ENCODE data around the gene ZNF738. TPM values are rescaled to one million over a fixed set of nuclear protein-coding genes. Genes with fewer than 3 reads are reported as not detected.
A peak's percentile ranks its signal among the peaks of the same experiment; 100 is the strongest.
"Not testable (repeated sequence)": the region's sequence is repeated elsewhere in the genome, so short reads cannot be mapped to it uniquely, and the experiment has no call there.

ZNF738 gene
- total RNA-seq (6.7 TPM), polyA plus RNA-seq (1 to 10 TPM; 2.9 to 6.4 (median 4.2) TPM)

- Histone ChIP-seq H3K9me3 (ENCODE audit: control insufficient read depth in 2 of 2, low read length in 2 of 2) (peaks cover 6 to 12% of the 10 kb centered on the region in 2 experiments), H3K4me1 (ENCODE audit: control insufficient read depth, insufficient read depth, low read length, poor library complexity, severe bottlenecking) (peaks cover 11% of the 10 kb centered on the region), H3K4me3 (ENCODE audit: low read depth, low read length) (peak within 1 kb of the TSS; percentile 80), H3K36me3 (ENCODE audit: control insufficient read depth, insufficient read depth, low read length) (peaks cover 18% of the 10 kb centered on the region), H3K27ac (ENCODE audit: insufficient read depth, low read length, poor library complexity, severe bottlenecking) (peak within 1 kb of the TSS; percentile 76), H3K27me3 (ENCODE audit: control insufficient read depth, insufficient read depth, low read length) (no peaks in the 10 kb centered on the region)
- DNase-seq (peak; percentile 69 to 92 (median 81)), ATAC-seq (ENCODE audit: low read depth in 2 of 2) (peak; percentile 94 to 95)
- Mint-ChIP-seq H3K27ac (peak within 1 kb of the TSS; percentile 92 to 98 (median 97)), H3K36me3 (peaks cover 18% of the 10 kb centered on the region), H3K4me1 (peaks cover 6 to 20% (median 13%) of the 10 kb centered on the region in 4 donors), H3K4me3 (peak within 1 kb of the TSS; percentile 99 to 100 (median 99)), H3K27me3 (no peaks in the 10 kb centered on the region), H3K9me3 (peaks cover 0 to 11% (median 0%) of the 10 kb centered on the region in 7 donors)
Observed at GRCh38 chr19:21358768-21359451, at the start of gene ZNF738. Gene ZNF738 (plus strand): TSS chr19:21359000. CDS start chr19:21359141, 141 bp downstream.

GRCh38 chr19:21312807-21313206 is 46.0 kb upstream of the ZNF738 start:
- H3K4me1 Mint-ChIP-seq = peaks cover 8 to 55% (median 16%) of the 10 kb centered on the region in 4 donors
- DNase-seq; H3K27ac ChIP-seq (ENCODE audit: insufficient read depth, low read length, poor library complexity, severe bottlenecking); ATAC-seq (ENCODE audit: low read depth in 2 of 2); H3K27me3 ChIP-seq (ENCODE audit: control insufficient read depth, insufficient read depth, low read length); H3K4me1 ChIP-seq (ENCODE audit: control insufficient read depth, insufficient read depth, low read length, poor library complexity, severe bottlenecking); H3K27me3 Mint-ChIP-seq; H3K4me3 Mint-ChIP-seq; H3K4me3 ChIP-seq (ENCODE audit: low read depth, low read length): not testable (repeated sequence)
- H3K36me3 Mint-ChIP-seq = peaks cover 43% of the 10 kb centered on the region
- peaks cover 52 to 69% of the 10 kb centered on the region in 2 experiments for H3K9me3 ChIP-seq (ENCODE audit: control insufficient read depth in 2 of 2, low read length in 2 of 2)
- peaks cover 0 to 28% (median 4%) of the 10 kb centered on the region in 7 donors for H3K9me3 Mint-ChIP-seq
- peaks cover 64% of the 10 kb centered on the region for H3K36me3 ChIP-seq (ENCODE audit: control insufficient read depth, insufficient read depth, low read length)
- peak overlapping the region in 2 of 3 donors; percentile 20 to 49 for H3K27ac Mint-ChIP-seq

GRCh38 chr19:21314676-21315075 is 44.1 kb upstream of the ZNF738 start:
- H3K4me1 Mint-ChIP-seq = peaks cover 8 to 69% (median 16%) of the 10 kb centered on the region in 4 donors
- H3K36me3 Mint-ChIP-seq = peaks cover 41% of the 10 kb centered on the region

GRCh38 chr19:21317821-21318220 is 41.0 kb upstream of the ZNF738 start:
- Mint-ChIP-seq H3K36me3 (peaks cover 44% of the 10 kb centered on the region), H3K4me1 (peaks cover 8 to 85% (median 16%) of the 10 kb centered on the region in 4 donors), H3K9me3 (peaks cover 0 to 42% (median 4%) of the 10 kb centered on the region in 7 donors), H3K4me3 (peak overlapping the region in 1 of 4 donors; percentile 41), H3K27ac (peak overlapping the region in 2 of 3 donors; percentile 5 to 75), H3K27me3 (no peaks in the 10 kb centered on the region)
- DNase-seq = no peak
- Histone ChIP-seq H3K36me3 (ENCODE audit: control insufficient read depth, insufficient read depth, low read length) (peaks cover 59% of the 10 kb centered on the region), H3K27ac (ENCODE audit: insufficient read depth, low read length, poor library complexity, severe bottlenecking) (no peak overlapping the region), H3K9me3 (ENCODE audit: control insufficient read depth in 2 of 2, low read length in 2 of 2) (peaks cover 57 to 77% of the 10 kb centered on the region in 2 experiments), H3K4me1 (ENCODE audit: control insufficient read depth, insufficient read depth, low read length, poor library complexity, severe bottlenecking) (no peaks in the 10 kb centered on the region), H3K4me3 (ENCODE audit: low read depth, low read length) (no peak overlapping the region), H3K27me3 (ENCODE audit: control insufficient read depth, insufficient read depth, low read length) (no peaks in the 10 kb centered on the region)
- no peak for ATAC-seq (ENCODE audit: low read depth in 2 of 2)

More at GRCh38 chr19:21314676-21315075, 44.1 kb upstream of the ZNF738 start:
- H3K27me3 Mint-ChIP-seq = no peaks in the 10 kb centered on the region
- Histone ChIP-seq H3K4me3 (ENCODE audit: low read depth, low read length) (no peak overlapping the region), H3K27me3 (ENCODE audit: control insufficient read depth, insufficient read depth, low read length) (no peaks in the 10 kb centered on the region), H3K4me1 (ENCODE audit: control insufficient read depth, insufficient read depth, low read length, poor library complexity, severe bottlenecking) (no peaks in the 10 kb centered on the region), H3K9me3 (ENCODE audit: control insufficient read depth in 2 of 2, low read length in 2 of 2) (peaks cover 55 to 71% of the 10 kb centered on the region in 2 experiments), H3K36me3 (ENCODE audit: control insufficient read depth, insufficient read depth, low read length) (peaks cover 59% of the 10 kb centered on the region), H3K27ac (ENCODE audit: insufficient read depth, low read length, poor library complexity, severe bottlenecking) (no peak overlapping the region)
- DNase-seq (no peak), ATAC-seq (ENCODE audit: low read depth in 2 of 2) (no peak)
- H3K4me3 Mint-ChIP-seq = no peak overlapping the region
- peaks cover 0 to 26% (median 4%) of the 10 kb centered on the region in 7 donors for H3K9me3 Mint-ChIP-seq
- no peak overlapping the region for H3K27ac Mint-ChIP-seq

- no peak overlapping the region for H3K27ac ChIP-seq (ENCODE audit: insufficient read depth, low read length, poor library complexity, severe bottlenecking)
- H3K9me3 Mint-ChIP-seq = peaks cover 2 to 48% (median 7%) of the 10 kb centered on the region in 7 donors
- H3K27me3 Mint-ChIP-seq = no peaks in the 10 kb centered on the region
- no peak for DNase-seq
- H3K9me3 ChIP-seq (ENCODE audit: control insufficient read depth in 2 of 2, low read length in 2 of 2) = peaks cover 53 to 83% of the 10 kb centered on the region in 2 experiments
- H3K4me1 Mint-ChIP-seq = peaks cover 4 to 92% (median 24%) of the 10 kb centered on the region in 4 donors
- no peak overlapping the region for H3K4me3 ChIP-seq (ENCODE audit: low read depth, low read length)
- H3K4me1 ChIP-seq (ENCODE audit: control insufficient read depth, insufficient read depth, low read length, poor library complexity, severe bottlenecking) = no peaks in the 10 kb centered on the region
- H3K36me3 ChIP-seq (ENCODE audit: control insufficient read depth, insufficient read depth, low read length) = peaks cover 60% of the 10 kb centered on the region
- peak overlapping the region in 1 of 3 donors; percentile 67 for H3K27ac Mint-ChIP-seq
- no peaks in the 10 kb centered on the region for H3K27me3 ChIP-seq (ENCODE audit: control insufficient read depth, insufficient read depth, low read length)
- H3K36me3 Mint-ChIP-seq = peaks cover 47% of the 10 kb centered on the region
- ATAC-seq (ENCODE audit: low read depth in 2 of 2) = no peak
- no peak overlapping the region for H3K4me3 Mint-ChIP-seq
Observed at GRCh38 chr19:21321134-21321533, 37.7 kb upstream of the ZNF738 start.

- DNase-seq = no peak
- no peak overlapping the region for H3K27ac ChIP-seq (ENCODE audit: insufficient read depth, low read length, poor library complexity, severe bottlenecking)
- H3K27ac Mint-ChIP-seq = peak overlapping the region in 1 of 3 donors; percentile 38
- peak overlapping the region in 2 of 4 donors; percentile 4 to 11 for H3K4me3 Mint-ChIP-seq
- peaks cover 55 to 84% of the 10 kb centered on the region in 2 experiments for H3K9me3 ChIP-seq (ENCODE audit: control insufficient read depth in 2 of 2, low read length in 2 of 2)
- H3K4me1 Mint-ChIP-seq = peaks cover 7 to 93% (median 29%) of the 10 kb centered on the region in 4 donors
- peaks cover 63% of the 10 kb centered on the region for H3K36me3 ChIP-seq (ENCODE audit: control insufficient read depth, insufficient read depth, low read length)
- H3K4me3 ChIP-seq (ENCODE audit: low read depth, low read length) = no peak overlapping the region
- ATAC-seq (ENCODE audit: low read depth in 2 of 2) = no peak
- H3K27me3 ChIP-seq (ENCODE audit: control insufficient read depth, insufficient read depth, low read length) = no peaks in the 10 kb centered on the region
- peaks cover 2 to 54% (median 11%) of the 10 kb centered on the region in 7 donors for H3K9me3 Mint-ChIP-seq
- no peaks in the 10 kb centered on the region for H3K27me3 Mint-ChIP-seq
- no peaks in the 10 kb centered on the region for H3K4me1 ChIP-seq (ENCODE audit: control insufficient read depth, insufficient read depth, low read length, poor library complexity, severe bottlenecking)
- peaks cover 55% of the 10 kb centered on the region for H3K36me3 Mint-ChIP-seq
Observed at GRCh38 chr19:21321996-21322395, 36.8 kb upstream of the ZNF738 start.

GRCh38 chr19:21322528-21322927 is 36.3 kb upstream of the ZNF738 start:
- DNase-seq = no peak

More at GRCh38 chr19:21322528-21322927, 36.3 kb upstream of the ZNF738 start:
- H3K27me3 ChIP-seq (ENCODE audit: control insufficient read depth, insufficient read depth, low read length) = no peaks in the 10 kb centered on the region
- H3K27me3 Mint-ChIP-seq = no peaks in the 10 kb centered on the region
- ATAC-seq (ENCODE audit: low read depth in 2 of 2) = no peak
- H3K36me3 ChIP-seq (ENCODE audit: control insufficient read depth, insufficient read depth, low read length) = peaks cover 62% of the 10 kb centered on the region
- no peak overlapping the region for H3K4me3 ChIP-seq (ENCODE audit: low read depth, low read length)
- H3K36me3 Mint-ChIP-seq = peaks cover 52% of the 10 kb centered on the region
- H3K4me1 Mint-ChIP-seq = peaks cover 8 to 93% (median 30%) of the 10 kb centered on the region in 4 donors
- peaks cover 49 to 79% of the 10 kb centered on the region in 2 experiments for H3K9me3 ChIP-seq (ENCODE audit: control insufficient read depth in 2 of 2, low read length in 2 of 2)
- peak overlapping the region in 1 of 4 donors; percentile 19 for H3K4me3 Mint-ChIP-seq
- peaks cover 2 to 49% (median 11%) of the 10 kb centered on the region in 7 donors for H3K9me3 Mint-ChIP-seq
- H3K4me1 ChIP-seq (ENCODE audit: control insufficient read depth, insufficient read depth, low read length, poor library complexity, severe bottlenecking) = peaks cover 2% of the 10 kb centered on the region
- peak overlapping the region in 1 of 3 donors; percentile 20 for H3K27ac Mint-ChIP-seq
- no peak overlapping the region for H3K27ac ChIP-seq (ENCODE audit: insufficient read depth, low read length, poor library complexity, severe bottlenecking)
